MM.1S (cell line): ENCODE measurements around the gene UFC1.

Experiments used
- DNase-seq: peaks from one replicate; pipeline ENCODE4 v3.0.0-alpha.2; 2015
- H2AFZ ChIP-seq: fragments of 300-600 bp; sonication (generic); 2 replicates; pipeline ENCODE4 v1.6.0; 2016; ENCODE audit warnings: antibody characterized with exemption, low read length
- H3F3A ChIP-seq: fragments of 300-600 bp; sonication (generic); 2 replicates; pipeline ENCODE4 v1.6.1; 2016; ENCODE audit warnings: mild to moderate bottlenecking, antibody characterized with exemption, low read length, moderate library complexity, mixed read lengths; ENCODE audit not compliant: insufficient read depth
- H3K27ac ChIP-seq: fragments of 300-600 bp; sonication (generic); 2 replicates; pipeline ENCODE4 v1.5.1; 2016; ENCODE audit warnings: mild to moderate bottlenecking, low read length
- H3K27me3 ChIP-seq: fragments of 300-600 bp; sonication (generic); replicated peaks from 2 replicates; pipeline ENCODE4 v1.6.0; 2016; ENCODE audit warnings: low read length; ENCODE audit not compliant: insufficient read depth
- H3K36me3 ChIP-seq: fragments of 300-600 bp; sonication (generic); replicated peaks from 2 replicates; pipeline ENCODE4 v1.6.1; 2016; ENCODE audit warnings: mild to moderate bottlenecking, low read length, mixed read lengths; ENCODE audit not compliant: insufficient read depth
- H3K4me1 ChIP-seq: fragments of 300-600 bp; sonication (generic); 2 replicates; pipeline ENCODE4 v1.6.1; 2016; ENCODE audit warnings: low read length, mixed read lengths
- H3K4me2 ChIP-seq: fragments of 300-600 bp; sonication (generic); 2 replicates; pipeline ENCODE4 v1.6.0; 2016; ENCODE audit warnings: low read depth, low read length
- H3K4me3 ChIP-seq: fragments of 300-600 bp; sonication (generic); 2 replicates; pipeline ENCODE4 v1.5.1; 2016; ENCODE audit warnings: low read length, mixed read lengths
- H3K79me2 ChIP-seq: fragments of 300-600 bp; sonication (generic); 2 replicates; pipeline ENCODE4 v1.6.1; 2016; ENCODE audit warnings: mixed run types, low read length, mixed read lengths
- H3K9ac ChIP-seq: fragments of 300-600 bp; sonication (generic); 2 replicates; pipeline ENCODE4 v1.6.1; 2016; ENCODE audit warnings: low read length, mixed read lengths
- H3K9me2 ChIP-seq: fragments of 300-600 bp; sonication (generic); replicated peaks from 2 replicates; pipeline ENCODE4 v1.6.1; 2016; ENCODE audit warnings: mild to moderate bottlenecking, low read length, mixed read lengths; ENCODE audit not compliant: insufficient read depth
- H3K9me3 ChIP-seq: fragments of 300-600 bp; sonication (generic); replicated peaks from 2 replicates; pipeline ENCODE4 v1.6.1; 2016; ENCODE audit warnings: mild to moderate bottlenecking, low read length, mixed read lengths; ENCODE audit not compliant: insufficient read depth
- H4K20me1 ChIP-seq: fragments of 300-600 bp; sonication (generic); 2 replicates; pipeline ENCODE4 v1.6.1; 2016; ENCODE audit warnings: mild to moderate bottlenecking, low read length, moderate library complexity, mixed read lengths; ENCODE audit not compliant: insufficient read depth
- CTCF ChIP-seq: fragments of 300-600 bp; sonication (generic); IDR thresholded peaks from 2 replicates; pipeline ENCODE4 v1.5.1; 2016; ENCODE audit warnings: antibody characterized with exemption, low read length, mixed read lengths
- EZH2 ChIP-seq: fragments of 300-600 bp; sonication (generic); optimal IDR thresholded peaks from 2 replicates; pipeline ENCODE3; 2017; ENCODE audit warnings: low read depth, mild to moderate bottlenecking, antibody characterized with exemption, low read length, mixed read lengths
- EZH2phosphoT487 ChIP-seq: fragments of 300-600 bp; sonication (generic); IDR thresholded peaks from 2 replicates; pipeline ENCODE4 v1.6.1; 2018; ENCODE audit warnings: antibody characterized with exemption, low read length

UFC1 gene

GRCh38 chr1:161182214-161182613 lies 28.4 kb downstream of the UFC1 start:
- Histone ChIP-seq H3K27ac (peak overlapping the region; percentile 89; the same call in 1 of the 2 replicates), H3K4me3 (no peak overlapping the region), H3K9me2 (no peaks in the 10 kb centered on the region), H3F3A (peaks cover 50% of the 10 kb centered on the region), H3K79me2 (peaks cover 2% of the 10 kb centered on the region), H3K36me3 (no peaks in the 10 kb centered on the region), H3K4me2 (peak overlapping the region; percentile 44), H2AFZ (peak overlapping the region; percentile 51), H3K4me1 (peaks cover 67% of the 10 kb centered on the region), H4K20me1 (no peaks in the 10 kb centered on the region), H3K9ac (peak overlapping the region; percentile 1; the same call in 1 of the 2 replicates), H3K27me3 (no peaks in the 10 kb centered on the region), H3K9me3 (no peaks in the 10 kb centered on the region)
- DNase-seq: peak; percentile 89
- TF ChIP-seq EZH2 (no peak), EZH2phosphoT487 (no peak), CTCF (no peak)

- H3F3A ChIP-seq: peaks cover 44% of the 10 kb centered on the region
- peaks cover 63% of the 10 kb centered on the region for H3K4me1 ChIP-seq
- TF ChIP-seq EZH2: no peak
- TF ChIP-seq EZH2phosphoT487: no peak
- TF ChIP-seq CTCF: no peak
- H3K79me2 ChIP-seq: no peaks in the 10 kb centered on the region; the same call in 1 of the 2 replicates
- H4K20me1 ChIP-seq: no peaks in the 10 kb centered on the region
- H3K27ac ChIP-seq: peak overlapping the region; percentile 89
- H3K9me3 ChIP-seq: no peaks in the 10 kb centered on the region
- H3K9ac ChIP-seq: peak overlapping the region; percentile 47
- H3K36me3 ChIP-seq: no peaks in the 10 kb centered on the region
- H2AFZ ChIP-seq: peak overlapping the region; percentile 25; the same call in 1 of the 2 replicates
- no peaks in the 10 kb centered on the region for H3K9me2 ChIP-seq
- peak overlapping the region; percentile 32; the same call in 1 of the 2 replicates for H3K4me3 ChIP-seq
- H3K27me3 ChIP-seq: no peaks in the 10 kb centered on the region
- peak; percentile 98 for DNase-seq
- peak overlapping the region; percentile 68 for H3K4me2 ChIP-seq
These were observed 31.5 kb downstream of the UFC1 start for GRCh38 chr1:161185282-161185682.

GRCh38 chr1:161185732-161186311 lies 32.0 kb downstream of the UFC1 start:
- no peaks in the 10 kb centered on the region for H3K36me3 ChIP-seq
- no peaks in the 10 kb centered on the region; the same call in 1 of the 2 replicates for H3K79me2 ChIP-seq
- H2AFZ ChIP-seq: peak overlapping the region; percentile 25
- peak overlapping the region; percentile 68 for H3K4me2 ChIP-seq
- no peaks in the 10 kb centered on the region for H3K9me2 ChIP-seq
- peaks cover 44% of the 10 kb centered on the region for H3F3A ChIP-seq
- TF ChIP-seq CTCF (no peak), EZH2phosphoT487 (no peak), EZH2 (no peak)
- peak overlapping the region; percentile 47 for H3K9ac ChIP-seq
- DNase-seq: peak; percentile 32
- peaks cover 59% of the 10 kb centered on the region for H3K4me1 ChIP-seq
- no peaks in the 10 kb centered on the region for H3K27me3 ChIP-seq
- no peaks in the 10 kb centered on the region for H3K9me3 ChIP-seq
- peak overlapping the region; percentile 89 for H3K27ac ChIP-seq
- H3K4me3 ChIP-seq: peak overlapping the region; percentile 32
- no peaks in the 10 kb centered on the region for H4K20me1 ChIP-seq
